Natural killer cell (primary cell): ENCODE data around the gene TRPM1. TPM values are rescaled to one million over a fixed set of nuclear protein-coding genes. Genes with fewer than 3 reads are reported as not detected.

Source experiments
- ATAC-seq, 3 donors: fragments of 150-1000 bp in 2 of 3; fragments of 200-7000 bp in 1 of 3; cut with Tn5 transposase; 1 replicate in 1 of 3; 2 replicates in 2 of 3; pipeline ENCODE4 v1.10.0; 2021; ENCODE audit warnings: mild to moderate bottlenecking in 2 of 3, moderate library complexity in 2 of 3
- DNase-seq, 2 donors: peaks; one replicate each; pipeline versions ENCODE4 v3.0.0 to v3.0.0-alpha.2; 2013 to 2021; ENCODE audit warnings: mixed read lengths in 1 of 2
- H3K27ac ChIP-seq: one replicate; pipeline ENCODE4 v1.5.1; 2013; ENCODE audit warnings: mild to moderate bottlenecking, low read length
- H3K27me3 ChIP-seq: one replicate; pipeline ENCODE4 v1.6.1; 2013; ENCODE audit warnings: low read length; ENCODE audit not compliant: control insufficient read depth, insufficient read depth
- H3K36me3 ChIP-seq: one replicate; pipeline ENCODE4 v1.6.1; 2013; ENCODE audit warnings: low read length; ENCODE audit not compliant: control insufficient read depth, insufficient read depth
- H3K4me1 ChIP-seq: one replicate; pipeline ENCODE4 v1.6.1; 2013; ENCODE audit warnings: low read length; ENCODE audit not compliant: control insufficient read depth, insufficient read depth
- H3K4me3 ChIP-seq: one replicate; pipeline ENCODE4 v1.5.1; 2013; ENCODE audit warnings: low read length
- H3K9me3 ChIP-seq: one replicate; pipeline ENCODE4 v1.6.1; 2013; ENCODE audit warnings: low read length; ENCODE audit not compliant: control insufficient read depth, insufficient read depth
- H3K27ac Mint-ChIP-seq, 2 donors: one replicate each; pipeline ENCODE4 v1.8.0; 2022; ENCODE audit warnings: mild to moderate bottlenecking in 2 of 2, mixed read lengths in 2 of 2, moderate library complexity in 1 of 2
- H3K27me3 Mint-ChIP-seq, 2 donors: one replicate each; pipeline ENCODE4 v1.8.0; 2022; ENCODE audit warnings: low read depth in 2 of 2, mixed read lengths in 2 of 2
- H3K36me3 Mint-ChIP-seq: one replicate; pipeline ENCODE4 v1.8.0; 2022; ENCODE audit warnings: mixed read lengths
- H3K4me1 Mint-ChIP-seq, 2 donors: one replicate each; pipeline ENCODE4 v1.8.0; 2022; ENCODE audit warnings: mixed read lengths in 2 of 2
- H3K4me3 Mint-ChIP-seq: one replicate; pipeline ENCODE4 v1.8.0; 2022; ENCODE audit warnings: mild to moderate bottlenecking, moderate library complexity, mixed read lengths
- H3K9me3 Mint-ChIP-seq, 2 donors: one replicate each; pipeline ENCODE4 v1.8.0; 2022; ENCODE audit warnings: mixed read lengths in 2 of 2
- CTCF ChIP-seq: fragments of 200-600 bp; IDR thresholded peaks from one replicate; pipeline ENCODE4 v1.8.0; 2022; ENCODE audit warnings: antibody characterized with exemption
- WGBS: methylation state at CpG from one replicate; pipeline ENCODE4 v1.1.7; 2013; ENCODE audit warnings: missing lambda C conversion rate; ENCODE audit not compliant: insufficient coverage; 5-methylcytosine and 5-hydroxymethylcytosine counted together
- intact Hi-C: fragments of 100-400 bp; cut with micrococcal nuclease; formaldehyde crosslinking; loops from one replicate; pipeline ENCODE4 v1.14.2; 2022
- total RNA-seq, 4 donors: library from RNA; stranded (reverse); fragments of 120-200 nt in 1 of 4; gene quantifications; one replicate each; pipeline versions ENCODE4 v1.2.3 to v1.2.4, GENCODE V29; 2013 to 2022

TRPM1 gene
- total RNA-seq, 3 donors from 2014 or later (not counting 1 experiment from before 2014, with no cell fraction given): not detected

- Histone ChIP-seq H3K4me3 (no peak overlapping the region), H3K4me1 (peaks cover 8% of the 10 kb centered on the region), H3K27me3 (no peaks in the 10 kb centered on the region), H3K27ac (no peak overlapping the region), H3K9me3 (no peaks in the 10 kb centered on the region), H3K36me3 (no peaks in the 10 kb centered on the region)
- ATAC-seq (no peak), DNase-seq (no peak)
- WGBS: 92% methylated on average over 25 of the region's 25 CpGs
- Mint-ChIP-seq H3K27me3 (no peaks in the 10 kb centered on the region), H3K27ac (no peak overlapping the region), H3K9me3 (no peaks in the 10 kb centered on the region), H3K36me3 (no peaks in the 10 kb centered on the region), H3K4me1 (peaks cover 15 to 17% of the 10 kb centered on the region in 2 donors), H3K4me3 (no peak overlapping the region)
- intact Hi-C loops: no loop called here
- TF ChIP-seq CTCF: no peak
Measured at GRCh38 chr15:31025996-31026395, 75.5 kb downstream of the TRPM1 start.

- H3K9me3 ChIP-seq: no peaks in the 10 kb centered on the region
- no peak overlapping the region for H3K4me3 ChIP-seq
- 67% methylated on average over 3 of the region's 3 CpGs for WGBS
- H3K27me3 ChIP-seq: no peaks in the 10 kb centered on the region
- no peak overlapping the region for H3K27ac ChIP-seq
- H3K27me3 Mint-ChIP-seq: no peaks in the 10 kb centered on the region
- no peaks in the 10 kb centered on the region for H3K9me3 Mint-ChIP-seq
- no peak for ATAC-seq
- no peaks in the 10 kb centered on the region for H3K36me3 Mint-ChIP-seq
- no peak for TF ChIP-seq CTCF
- no peak overlapping the region for H3K4me3 Mint-ChIP-seq
- no peak overlapping the region for H3K27ac Mint-ChIP-seq
- DNase-seq: no peak
- H3K36me3 ChIP-seq: no peaks in the 10 kb centered on the region
- peaks cover 8% of the 10 kb centered on the region for H3K4me1 ChIP-seq
- intact Hi-C loops: no loop called here
- H3K4me1 Mint-ChIP-seq: peaks cover 15 to 17% of the 10 kb centered on the region in 2 donors
Measured at GRCh38 chr15:31024979-31025378, 76.5 kb downstream of the TRPM1 start.

GRCh38 chr15:31024330-31024729 is 77.2 kb downstream of the TRPM1 start:
- 72% methylated on average over 4 of the region's 5 CpGs for WGBS
- H3K36me3 ChIP-seq: no peaks in the 10 kb centered on the region
- DNase-seq: no peak

More at GRCh38 chr15:31024330-31024729, 77.2 kb downstream of the TRPM1 start:
- H3K27me3 ChIP-seq: no peaks in the 10 kb centered on the region
- Mint-ChIP-seq H3K9me3 (no peaks in the 10 kb centered on the region), H3K4me3 (no peak overlapping the region), H3K36me3 (no peaks in the 10 kb centered on the region), H3K27me3 (no peaks in the 10 kb centered on the region), H3K4me1 (peaks cover 15 to 17% of the 10 kb centered on the region in 2 donors), H3K27ac (no peak overlapping the region)
- no peaks in the 10 kb centered on the region for H3K9me3 ChIP-seq
- peaks cover 8% of the 10 kb centered on the region for H3K4me1 ChIP-seq
- ATAC-seq: no peak
- intact Hi-C loops: no loop called here
- TF ChIP-seq CTCF: no peak
- H3K27ac ChIP-seq: no peak overlapping the region
- H3K4me3 ChIP-seq: no peak overlapping the region
